HG03103 (cell line): ENCODE measurements around the gene SYT3.
"Not testable (repeated sequence)": the region's sequence is repeated elsewhere in the genome, so short reads cannot be mapped to it uniquely, and the experiment has no call there.

Experiments
- ATAC-seq: cut with Tn5 transposase; IDR thresholded peaks from one replicate; pipeline ENCODE4 v1.9.1; 2021; ENCODE audit warnings: low read depth; ENCODE audit not compliant: unreplicated experiment

The SYT3 gene

DNA sequence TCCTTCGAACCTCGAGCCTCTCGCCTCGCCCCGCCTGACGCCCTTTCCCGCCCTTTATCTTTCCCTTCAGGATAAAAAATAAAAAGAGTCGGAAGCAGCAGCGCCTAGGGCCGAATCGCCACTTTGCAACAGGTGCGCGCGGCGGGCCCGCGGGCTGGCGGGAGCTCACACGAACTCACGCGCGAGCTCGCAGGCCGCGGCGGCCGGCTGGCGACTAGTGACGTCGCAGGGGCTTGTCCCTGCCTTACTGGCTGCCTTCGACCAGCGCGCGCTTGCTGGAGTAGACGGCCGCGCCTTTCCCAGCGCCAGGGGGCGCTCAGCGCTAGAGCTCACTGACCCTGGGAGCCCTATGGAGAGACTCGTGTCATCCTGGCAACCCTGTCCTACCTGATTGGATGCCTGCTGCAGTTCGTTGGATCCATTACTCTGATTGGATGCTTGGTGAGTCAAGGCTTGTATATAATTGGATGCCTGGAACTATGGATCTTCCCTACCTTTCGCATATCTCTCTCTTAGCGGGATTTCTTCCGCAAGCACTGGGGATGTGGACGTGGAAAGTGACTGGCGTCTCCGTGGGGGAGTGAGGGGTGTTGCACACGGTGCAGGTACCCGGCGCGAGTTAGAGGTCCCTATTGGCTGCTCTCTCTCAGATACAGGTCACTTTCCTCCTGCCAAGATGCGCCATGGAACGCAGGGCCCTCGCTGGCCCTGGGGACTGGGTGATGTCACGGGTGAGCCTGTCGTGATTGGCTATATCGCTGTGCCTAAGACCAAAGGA, 33.4 kb downstream of the SYT3 start:
- ATAC-seq = not testable (repeated sequence)

DNA sequence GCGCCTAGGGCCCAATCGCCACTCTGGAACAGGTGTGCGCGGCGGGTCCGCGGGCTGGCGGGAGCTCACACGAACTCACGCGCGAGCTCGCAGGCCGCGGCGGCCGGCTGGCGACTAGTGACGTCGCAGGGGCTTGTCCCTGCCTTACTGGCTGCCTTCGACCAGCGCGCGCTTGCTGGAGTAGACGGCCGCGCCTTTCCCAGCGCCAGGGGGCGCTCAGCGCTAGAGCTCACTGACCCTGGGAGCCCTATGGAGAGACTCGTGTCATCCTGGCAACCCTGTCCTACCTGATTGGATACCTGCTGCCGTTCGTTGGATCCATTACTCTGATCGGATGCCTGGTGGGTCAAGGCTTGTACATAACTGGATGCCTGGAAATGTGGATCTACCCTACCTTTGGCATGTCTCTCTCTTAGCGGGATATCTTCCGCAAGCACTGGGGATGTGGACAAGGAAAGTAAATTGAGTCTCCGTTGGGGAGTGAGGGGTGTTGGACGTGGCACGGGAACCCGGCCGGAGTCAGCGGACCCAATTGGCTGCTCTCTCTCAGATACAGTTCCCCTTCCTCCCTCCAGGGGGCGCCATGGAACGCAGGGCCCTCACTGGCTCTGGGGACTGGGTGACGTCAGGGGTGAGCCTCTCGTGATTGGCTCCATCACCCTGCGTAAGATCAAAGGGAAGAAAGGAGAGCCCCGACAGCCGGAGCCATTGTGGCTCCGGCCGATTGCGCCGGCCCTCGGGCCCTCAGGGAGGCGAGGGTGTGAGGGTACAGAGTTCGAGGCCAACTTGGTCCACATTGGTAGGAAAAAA, 35.2 kb downstream of the SYT3 start:
- not testable (repeated sequence) for ATAC-seq

DNA sequence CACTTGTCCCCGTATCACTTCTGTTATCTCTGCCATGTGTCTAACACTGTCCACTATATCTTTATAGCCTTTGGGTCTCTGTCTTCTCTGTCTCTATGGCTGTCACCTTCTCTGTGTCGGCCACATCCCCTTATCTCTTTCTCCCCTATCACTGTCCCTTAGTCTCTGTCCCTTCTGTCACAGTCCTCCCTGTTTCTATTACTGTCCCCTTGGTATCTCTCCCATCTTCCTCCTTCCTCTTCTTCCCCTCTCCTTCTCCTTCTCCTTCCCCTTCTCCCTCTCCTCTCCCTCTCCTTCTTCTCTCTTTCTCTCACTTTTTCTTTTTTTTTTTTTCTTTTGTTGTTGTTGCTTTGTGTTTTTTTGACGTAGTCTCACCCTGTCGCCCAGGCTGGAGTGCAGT, 36.7 kb downstream of the SYT3 start:
- ATAC-seq = no peak

DNA sequence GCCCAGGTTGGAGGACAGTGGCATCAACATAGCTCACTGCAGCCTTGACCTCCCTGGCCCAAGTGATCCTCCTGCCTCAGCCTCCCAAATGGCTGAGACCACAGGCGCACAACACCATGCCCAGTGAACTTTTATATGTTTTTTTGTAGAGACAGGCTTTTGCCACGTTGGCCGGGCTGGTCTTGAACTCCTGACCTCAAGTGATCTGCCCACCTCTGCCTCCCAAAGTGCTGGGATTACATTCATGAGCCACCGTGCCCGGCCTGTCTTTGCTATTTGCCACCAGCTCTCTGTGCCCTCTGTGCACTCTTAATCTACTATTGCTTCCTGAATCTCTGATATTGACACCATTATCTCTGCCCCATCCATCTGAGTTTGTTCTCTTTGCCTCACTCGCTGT, 37.2 kb downstream of the SYT3 start:
- ATAC-seq = no peak

DNA sequence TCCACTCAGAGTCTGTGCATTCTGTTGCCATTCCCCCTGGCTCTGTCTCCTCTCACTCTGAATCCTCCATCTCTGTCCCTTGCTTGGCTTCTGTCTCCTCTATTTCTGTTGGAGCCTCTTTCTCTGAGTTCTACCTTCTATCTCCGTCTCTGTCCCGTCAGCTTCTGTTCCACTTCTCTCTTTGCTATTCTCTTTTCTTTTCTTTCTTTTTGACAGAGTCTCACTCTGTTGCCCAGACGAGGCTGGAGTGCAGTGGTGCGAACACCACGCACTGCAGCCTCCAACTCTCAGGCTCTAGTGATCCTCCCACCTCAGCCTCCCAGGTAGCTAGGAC, 37.6 kb downstream of the SYT3 start:
- no peak for ATAC-seq

DNA sequence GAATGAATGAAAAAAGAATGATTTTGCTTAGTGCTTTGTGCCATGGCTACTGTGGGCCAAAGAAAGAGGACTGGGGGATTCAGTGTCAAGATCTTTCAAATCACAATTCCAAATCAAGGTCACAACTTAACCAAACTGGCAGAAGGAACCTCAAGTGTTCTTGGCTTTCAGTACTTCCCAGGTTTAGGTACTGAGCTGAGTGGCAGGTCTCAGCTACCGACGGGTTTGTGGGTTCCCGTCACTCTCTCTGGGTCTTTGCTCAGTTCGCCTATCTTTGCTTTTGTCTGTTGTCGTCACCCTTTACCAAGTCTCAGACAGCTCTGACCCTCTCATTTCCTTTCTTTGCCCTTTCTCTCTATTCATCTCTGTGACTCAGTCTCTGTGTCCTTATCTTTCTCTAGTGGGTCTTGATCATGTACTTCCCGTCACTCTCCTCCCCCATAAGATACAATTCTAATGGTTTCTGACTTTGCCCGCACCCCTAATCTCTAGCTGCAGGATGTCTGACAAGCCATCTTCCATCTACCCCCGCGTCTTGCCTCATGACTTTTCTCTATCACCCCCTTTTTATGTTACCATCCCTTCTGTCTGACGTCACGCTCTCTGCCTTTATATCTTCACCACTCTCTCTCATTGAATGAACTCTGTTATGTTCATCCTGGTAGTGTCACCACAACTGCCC, 38.1 kb downstream of the SYT3 start:
- no peak for ATAC-seq

DNA sequence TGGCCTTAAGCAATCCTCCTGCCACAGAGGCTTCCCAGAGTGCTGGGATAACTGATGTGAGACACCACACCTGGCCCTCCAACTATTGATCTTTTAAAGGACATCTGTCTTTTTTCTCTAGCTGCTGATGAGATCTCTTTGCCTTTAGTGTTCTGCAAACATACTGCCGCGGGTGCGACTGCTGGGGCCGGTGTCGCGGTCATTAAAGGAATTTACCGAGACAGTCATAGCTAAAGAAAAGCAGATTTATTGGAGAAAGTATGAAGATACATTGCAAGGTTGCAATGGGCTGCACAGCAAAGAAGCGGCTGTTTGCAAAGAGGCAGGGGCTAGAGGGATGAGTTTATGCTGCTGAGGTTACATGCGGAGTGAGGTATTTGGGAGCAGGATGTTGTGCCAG, 40.3 kb downstream of the SYT3 start:
- ATAC-seq = no peak

DNA sequence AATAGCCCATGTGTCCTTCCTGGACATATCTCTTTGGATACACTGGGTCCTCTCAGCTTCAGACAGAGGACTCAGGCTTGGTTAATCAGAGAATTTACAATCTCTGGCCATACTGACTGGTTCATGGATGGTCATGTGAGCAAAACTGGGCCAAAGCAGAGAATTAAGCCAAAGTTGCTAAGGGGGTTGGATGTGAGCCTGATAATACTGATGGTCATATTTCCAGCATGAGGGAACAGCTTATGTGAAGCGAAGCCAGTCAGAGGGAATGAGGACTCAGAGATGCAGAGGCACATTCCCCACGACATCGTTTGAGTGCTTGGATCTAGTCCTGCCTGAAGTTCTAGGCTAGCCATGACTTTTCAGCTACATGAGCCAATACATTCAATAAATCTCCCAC, 49.5 kb downstream of the SYT3 start:
- ATAC-seq = no peak

DNA sequence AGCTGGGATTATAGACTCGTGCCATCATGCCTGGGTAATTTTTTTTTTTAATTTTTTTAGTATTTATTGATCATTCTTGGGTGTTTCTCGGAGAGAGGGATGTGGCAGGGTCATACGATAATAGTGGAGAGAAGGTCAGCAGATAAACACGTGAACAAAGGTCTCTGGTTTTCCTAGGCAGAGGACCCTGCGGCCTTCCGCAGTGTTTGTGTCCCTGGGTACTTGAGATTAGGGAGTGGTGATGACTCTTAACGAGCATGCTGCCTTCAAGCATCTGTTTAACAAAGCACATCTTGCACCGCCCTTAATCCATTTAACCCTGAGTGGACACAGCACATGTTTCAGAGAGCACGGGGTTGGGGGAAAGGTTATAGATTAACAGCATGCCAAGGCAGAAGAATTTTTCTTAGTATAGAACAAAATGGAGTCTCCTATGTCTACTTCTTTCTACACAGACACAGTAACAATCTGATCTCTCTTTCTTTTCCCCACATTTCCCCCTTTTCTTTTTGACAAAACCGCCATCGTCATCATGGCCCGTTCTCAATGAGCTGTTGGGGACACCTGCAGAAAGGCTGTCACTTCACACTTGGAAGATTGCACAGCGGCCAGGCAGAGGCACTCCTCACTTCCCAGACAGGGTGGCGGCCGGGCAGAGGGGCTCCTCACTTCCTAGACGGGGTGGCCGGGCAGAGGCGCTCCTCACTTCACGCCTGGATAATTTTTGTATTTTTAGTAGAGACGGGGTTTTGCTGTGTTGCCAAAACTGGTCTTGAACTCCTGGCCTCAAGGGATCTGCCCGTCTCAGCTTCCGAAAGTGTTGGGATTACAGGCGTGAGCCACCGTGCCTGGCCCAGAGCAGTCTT, 57.7 kb downstream of the SYT3 start:
- ATAC-seq = not testable (repeated sequence)

DNA sequence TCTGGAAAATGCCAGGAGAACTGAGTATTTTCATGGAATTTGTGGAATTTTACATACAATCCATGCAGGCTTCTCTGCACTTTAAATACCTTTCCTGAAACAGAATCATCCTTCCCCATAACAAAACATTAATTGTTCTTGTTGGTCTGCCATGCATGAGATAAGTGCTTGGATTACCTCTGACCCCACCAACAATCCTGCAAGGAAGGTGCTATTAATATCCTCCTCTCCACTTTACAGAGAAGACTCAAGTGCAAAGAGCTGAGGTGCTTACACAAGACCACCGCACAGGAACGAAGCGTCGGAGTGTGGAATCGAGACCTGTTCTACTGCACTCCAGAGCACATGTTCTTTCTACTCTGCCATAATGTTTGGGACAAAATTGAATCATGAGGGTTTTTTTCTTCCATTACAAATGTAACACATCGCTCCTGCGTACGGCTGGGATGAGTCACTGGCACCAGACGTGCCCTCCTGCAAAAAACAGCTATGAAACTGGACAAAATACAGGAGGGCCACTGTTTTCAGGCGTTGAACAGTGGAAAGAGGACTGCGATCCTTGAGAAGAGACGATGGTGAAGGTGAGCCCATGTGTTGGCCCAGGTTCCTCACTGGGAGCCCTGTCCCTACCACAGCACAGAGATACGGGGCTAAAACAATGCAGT, 58.6 kb downstream of the SYT3 start:
- ATAC-seq = no peak

DNA sequence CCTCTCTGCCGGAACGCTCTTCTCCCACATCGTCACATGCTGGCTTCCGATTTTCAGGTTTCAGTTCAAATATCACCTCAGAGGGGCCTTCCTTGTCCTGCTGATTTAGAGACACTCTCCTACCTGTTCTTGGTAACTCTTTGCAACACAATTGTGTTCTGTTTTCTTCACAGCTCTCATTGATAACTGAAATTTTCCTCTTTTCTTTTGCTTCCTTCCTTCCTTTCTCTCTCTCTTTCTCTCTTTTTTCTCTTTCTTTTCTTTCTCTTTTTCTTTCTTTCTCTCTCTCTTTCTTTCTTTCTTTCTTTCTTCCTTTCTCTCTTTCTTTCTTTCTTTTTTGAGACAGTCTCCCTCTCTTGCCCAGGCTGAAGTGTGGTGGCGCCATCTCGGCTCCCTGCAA, 59.4 kb downstream of the SYT3 start:
- ATAC-seq = no peak

DNA sequence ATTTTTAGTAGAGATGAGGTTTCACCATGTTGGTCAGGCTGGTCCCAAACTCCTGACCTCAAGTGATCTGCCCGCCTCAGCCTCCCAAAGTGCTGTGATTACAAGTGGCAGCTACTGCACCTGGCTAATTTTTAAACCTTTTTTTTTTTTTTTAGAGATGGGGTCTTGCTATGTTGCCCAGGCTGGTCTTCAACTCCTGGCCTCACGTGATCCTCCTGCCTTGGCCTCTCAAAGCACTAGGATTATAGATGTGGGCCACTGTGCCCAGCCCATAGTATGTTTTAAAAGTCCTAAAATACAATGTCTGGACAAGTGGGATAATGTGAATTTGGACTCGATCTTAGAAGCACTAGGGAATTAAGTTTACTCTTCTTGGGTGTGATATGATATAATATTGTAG, 62.9 kb downstream of the SYT3 start:
- ATAC-seq = not testable (repeated sequence)

DNA sequence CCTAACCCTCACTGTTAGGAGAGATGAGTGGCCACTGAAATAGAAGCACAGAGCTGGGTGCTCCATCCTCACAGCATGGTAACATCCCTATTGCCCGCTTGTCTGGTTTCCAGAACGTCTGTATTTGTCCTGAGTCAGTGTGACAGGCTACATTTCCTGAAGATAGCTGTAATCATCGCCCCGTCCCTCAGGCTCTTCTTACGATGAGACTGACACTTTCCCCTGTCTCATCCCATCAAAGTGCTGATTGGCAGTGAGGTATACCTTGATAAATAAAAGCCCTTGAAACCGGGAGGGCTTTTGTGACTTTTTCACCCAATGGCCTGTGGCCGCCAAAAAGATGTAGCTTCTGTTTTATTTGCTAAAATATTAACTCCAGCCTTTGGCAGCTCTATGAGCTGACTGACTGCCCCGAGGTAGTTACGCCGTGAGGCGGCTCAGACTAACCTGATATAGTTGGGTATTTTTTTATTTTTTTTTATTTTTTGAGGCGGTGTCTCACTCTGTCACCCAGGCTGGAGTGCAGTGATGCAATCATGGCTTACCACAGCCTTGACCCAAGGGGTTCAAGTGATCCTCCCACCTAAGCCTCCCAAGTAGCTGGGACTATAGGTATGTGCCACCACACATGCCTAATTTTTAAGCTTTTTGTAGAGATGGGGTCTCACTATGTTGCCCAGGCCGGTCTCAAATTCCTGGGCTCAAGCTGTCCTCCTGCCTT, 65.8 kb downstream of the SYT3 start:
- no peak for ATAC-seq
